ENCODE measurements around the gene ZFP36. TPM values are rescaled to one million over a fixed set of nuclear protein-coding genes. Genes with fewer than 3 reads are reported as not detected.

ZFP36 gene
- total and polyA plus RNA-seq, 2 donors (not counting 1 experiment from before 2014, with no cell fraction given), result 260 to 1,633 TPM

GRCh38 chr19:39416152-39417120 is 9.8 kb downstream of the ZFP36 start:
- no peak overlapping the region for H3K4me3 Mint-ChIP-seq

More at GRCh38 chr19:39416152-39417120, 9.8 kb downstream of the ZFP36 start:
- POLR2A ChIA-PET, result interaction anchor here (0.6 to 2.5 kb wide), 4 partner anchors 12 to 20 kb away, joined by 3 to 7 read pairs (median 6); partner anchors contain the start of gene RPS16
- no peak overlapping the region for H3K27ac Mint-ChIP-seq
- DNase-seq (no peak), ATAC-seq (ENCODE audit: low read depth) (no peak)
- no peaks in the 10 kb centered on the region for H3K9me3 Mint-ChIP-seq (ENCODE audit: insufficient read depth)
- no peaks in the 10 kb centered on the region for H4K20me1 ChIP-seq (ENCODE audit: control insufficient read depth, insufficient read depth, low read length, poor library complexity, severe bottlenecking)
- peaks cover 0 to 25% of the 10 kb centered on the region in 2 experiments for H3K36me3 ChIP-seq (replicated peaks in 1 of 2; ENCODE audit: control extremely low read depth in 1 of 2, control insufficient read depth in 1 of 2, extremely low read depth in 1 of 2, insufficient read depth in 2 of 2, low read length in 1 of 2)
- CTCF ChIA-PET, result interaction anchor here (1.1 to 3.2 kb wide), 3 partner anchors 18 to 256 kb away, joined by 4 to 11 read pairs (median 4); no protein-coding TSS in a partner anchor
- WGBS (ENCODE audit: insufficient coverage), result 96% methylated on average over 19 of the region's 27 CpGs
- no peak for TF ChIP-seq EZH2 (IDR thresholded peaks at IDR 0.05; ENCODE audit: borderline replicate concordance, insufficient read depth, low read depth, low read length, poor library complexity, severe bottlenecking)
- TF ChIP-seq, protein P1, sequence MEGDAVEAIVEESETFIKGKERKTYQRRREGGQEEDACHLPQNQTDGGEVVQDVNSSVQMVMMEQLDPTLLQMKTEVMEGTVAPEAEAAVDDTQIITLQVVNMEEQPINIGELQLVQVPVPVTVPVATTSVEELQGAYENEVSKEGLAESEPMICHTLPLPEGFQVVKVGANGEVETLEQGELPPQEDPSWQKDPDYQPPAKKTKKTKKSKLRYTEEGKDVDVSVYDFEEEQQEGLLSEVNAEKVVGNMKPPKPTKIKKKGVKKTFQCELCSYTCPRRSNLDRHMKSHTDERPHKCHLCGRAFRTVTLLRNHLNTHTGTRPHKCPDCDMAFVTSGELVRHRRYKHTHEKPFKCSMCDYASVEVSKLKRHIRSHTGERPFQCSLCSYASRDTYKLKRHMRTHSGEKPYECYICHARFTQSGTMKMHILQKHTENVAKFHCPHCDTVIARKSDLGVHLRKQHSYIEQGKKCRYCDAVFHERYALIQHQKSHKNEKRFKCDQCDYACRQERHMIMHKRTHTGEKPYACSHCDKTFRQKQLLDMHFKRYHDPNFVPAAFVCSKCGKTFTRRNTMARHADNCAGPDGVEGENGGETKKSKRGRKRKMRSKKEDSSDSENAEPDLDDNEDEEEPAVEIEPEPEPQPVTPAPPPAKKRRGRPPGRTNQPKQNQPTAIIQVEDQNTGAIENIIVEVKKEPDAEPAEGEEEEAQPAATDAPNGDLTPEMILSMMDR (IDR thresholded peaks at IDR 0.05), result no peak
- no peak overlapping the region for H3K9ac ChIP-seq (ENCODE audit: low read length)
- intact Hi-C loops (cut with micrococcal nuclease), result no loop called here
- H3K79me2 ChIP-seq (ENCODE audit: control insufficient read depth, insufficient read depth, low read length), result peaks cover 5% of the 10 kb centered on the region
- H3K27me3 Mint-ChIP-seq, result no peaks in the 10 kb centered on the region
- no peak overlapping the region for H2AFZ ChIP-seq (ENCODE audit: insufficient read depth, low read depth, low read length, poor library complexity, severe bottlenecking)
- no peak overlapping the region for H3K4me3 ChIP-seq (ENCODE audit: control extremely low read depth in 1 of 5, extremely low read depth in 1 of 5, insufficient read depth in 1 of 5, low read depth in 2 of 5, low read length in 4 of 5)
- peak overlapping the region in 1 of 2 donors; percentile 26 for H3K27ac ChIP-seq (ENCODE audit: low read length in 2 of 2)
- H3K4me1 Mint-ChIP-seq, result peaks cover 30% of the 10 kb centered on the region
- H3K4me1 ChIP-seq (ENCODE audit: control insufficient read depth in 2 of 2, insufficient read depth in 2 of 2, low read length in 2 of 2), result peaks cover 11 to 17% of the 10 kb centered on the region in 2 donors
- H3K4me2 ChIP-seq (replicated peaks; ENCODE audit: low read depth, low read length, poor library complexity, severe bottlenecking), result no peak overlapping the region
- H3K9me3 ChIP-seq (ENCODE audit: control extremely low read depth in 1 of 3, control insufficient read depth in 2 of 3, insufficient read depth in 1 of 3, low read length in 2 of 3), result peaks cover 0 to 2% (median 0%) of the 10 kb centered on the region in 3 donors
- H3K27me3 ChIP-seq (replicated peaks in 1 of 4; ENCODE audit: control extremely low read depth in 1 of 4, control insufficient read depth in 3 of 4, insufficient read depth in 4 of 4, low read length in 3 of 4), result no peaks in the 10 kb centered on the region

All from B cell (primary cell).